Measurements from ENCODE around the gene ABTB2.

DNA sequence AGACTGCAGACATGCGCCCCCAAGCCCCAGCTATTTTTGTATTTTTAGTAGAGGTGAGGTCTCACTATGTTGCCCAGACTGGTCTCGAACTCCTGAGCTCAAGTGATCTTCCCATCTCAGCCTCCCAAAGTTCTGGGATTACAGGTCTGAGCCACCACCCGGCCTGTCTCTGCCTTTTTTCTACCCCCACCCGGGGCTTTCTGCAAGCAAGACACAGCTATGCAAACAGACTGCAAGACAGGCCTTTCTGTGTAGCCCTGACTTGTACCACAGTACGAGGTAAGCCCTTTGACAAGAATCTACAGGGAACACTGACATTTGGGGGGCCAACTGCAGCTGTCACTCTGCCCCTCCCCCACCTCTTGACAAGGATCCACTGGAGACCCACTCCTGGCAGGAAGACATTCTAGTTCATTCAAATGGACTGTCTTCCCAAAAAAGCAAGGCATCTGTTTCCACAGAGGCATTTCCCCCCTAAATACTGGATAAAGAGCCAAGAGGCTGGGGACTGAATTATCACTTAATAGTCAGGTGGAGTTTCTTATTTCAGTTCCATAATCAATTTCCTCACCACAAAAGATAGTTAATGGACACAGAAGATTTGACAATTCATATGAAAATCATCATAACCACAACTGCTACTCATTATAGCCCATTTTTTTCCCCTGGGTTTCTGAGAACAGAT, 118.2 kb downstream of the ABTB2 start:
- TF ChIP-seq, protein P1, sequence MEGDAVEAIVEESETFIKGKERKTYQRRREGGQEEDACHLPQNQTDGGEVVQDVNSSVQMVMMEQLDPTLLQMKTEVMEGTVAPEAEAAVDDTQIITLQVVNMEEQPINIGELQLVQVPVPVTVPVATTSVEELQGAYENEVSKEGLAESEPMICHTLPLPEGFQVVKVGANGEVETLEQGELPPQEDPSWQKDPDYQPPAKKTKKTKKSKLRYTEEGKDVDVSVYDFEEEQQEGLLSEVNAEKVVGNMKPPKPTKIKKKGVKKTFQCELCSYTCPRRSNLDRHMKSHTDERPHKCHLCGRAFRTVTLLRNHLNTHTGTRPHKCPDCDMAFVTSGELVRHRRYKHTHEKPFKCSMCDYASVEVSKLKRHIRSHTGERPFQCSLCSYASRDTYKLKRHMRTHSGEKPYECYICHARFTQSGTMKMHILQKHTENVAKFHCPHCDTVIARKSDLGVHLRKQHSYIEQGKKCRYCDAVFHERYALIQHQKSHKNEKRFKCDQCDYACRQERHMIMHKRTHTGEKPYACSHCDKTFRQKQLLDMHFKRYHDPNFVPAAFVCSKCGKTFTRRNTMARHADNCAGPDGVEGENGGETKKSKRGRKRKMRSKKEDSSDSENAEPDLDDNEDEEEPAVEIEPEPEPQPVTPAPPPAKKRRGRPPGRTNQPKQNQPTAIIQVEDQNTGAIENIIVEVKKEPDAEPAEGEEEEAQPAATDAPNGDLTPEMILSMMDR (conservative IDR thresholded peaks at IDR 0.05; ENCODE audit: low read length): no peak
- TF ChIP-seq EZH2phosphoT487 (IDR thresholded peaks at IDR 0.05; ENCODE audit: borderline replicate concordance, low read depth, low read length): no peak
